GM23248 (cell line): ENCODE results near the gene RSF1. TPM values are rescaled to one million over a fixed set of nuclear protein-coding genes. Genes with fewer than 3 reads are reported as not detected.

Experiments
- DNase-seq: peaks from one replicate; pipeline ENCODE4 v3.0.0-alpha.2; 2015
- H2AFZ ChIP-seq: fragments of 200-600 bp; sonication (generic); 2 replicates; pipeline ENCODE4 v1.6.1; 2016; ENCODE audit warnings: antibody characterized with exemption
- H3F3A ChIP-seq: fragments of 200-600 bp; sonication (generic); 2 replicates; pipeline ENCODE4 v1.6.1; 2016; ENCODE audit warnings: mild to moderate bottlenecking, antibody characterized with exemption, mixed run types; ENCODE audit not compliant: insufficient read depth
- H3K27ac ChIP-seq: fragments of 200-600 bp; sonication (generic); 2 replicates; pipeline ENCODE4 v1.5.1; 2016; ENCODE audit warnings: mild to moderate bottlenecking
- H3K27me3 ChIP-seq: fragments of 200-600 bp; sonication (generic); replicated peaks from 2 replicates; pipeline ENCODE4 v1.6.1; 2016; ENCODE audit warnings: mild to moderate bottlenecking; ENCODE audit not compliant: insufficient read depth
- H3K36me3 ChIP-seq: fragments of 200-600 bp; sonication (generic); 2 replicates; pipeline ENCODE4 v1.6.1; 2016; ENCODE audit warnings: low read depth, mild to moderate bottlenecking
- H3K4me1 ChIP-seq: fragments of 200-600 bp; sonication (generic); 2 replicates; pipeline ENCODE4 v1.6.1; 2016; ENCODE audit warnings: mild to moderate bottlenecking; ENCODE audit not compliant: insufficient read depth
- H3K4me2 ChIP-seq: fragments of 200-600 bp; sonication (generic); one replicate; pipeline ENCODE4 v1.6.1; 2016; ENCODE audit warnings: mild to moderate bottlenecking; ENCODE audit not compliant: unreplicated experiment
- H3K4me3 ChIP-seq: fragments of 200-600 bp; sonication (generic); 2 replicates; pipeline ENCODE4 v1.5.1; 2016; ENCODE audit warnings: mild to moderate bottlenecking
- H3K79me2 ChIP-seq: fragments of 200-600 bp; sonication (generic); 2 replicates; pipeline ENCODE4 v1.6.1; 2016; ENCODE audit warnings: mild to moderate bottlenecking; ENCODE audit not compliant: insufficient read depth
- H3K9ac ChIP-seq: fragments of 200-600 bp; sonication (generic); 2 replicates; pipeline ENCODE4 v1.6.1; 2016; ENCODE audit warnings: mild to moderate bottlenecking
- H3K9me2 ChIP-seq: fragments of 200-600 bp; sonication (generic); 2 replicates; pipeline ENCODE4 v1.6.1; 2016; ENCODE audit warnings: mixed run types, mild to moderate bottlenecking, moderate library complexity; ENCODE audit not compliant: insufficient read depth
- H3K9me3 ChIP-seq: fragments of 200-600 bp; sonication (generic); one replicate; pipeline ENCODE4 v1.6.1; 2017; ENCODE audit warnings: low read depth
- H4K20me1 ChIP-seq: fragments of 200-600 bp; sonication (generic); 2 replicates; pipeline ENCODE4 v1.6.0; 2016; ENCODE audit not compliant: insufficient read depth
- EZH2 ChIP-seq: fragments of 200-600 bp; sonication (generic); IDR thresholded peaks from 2 replicates; pipeline ENCODE4 v1.6.1; 2018; ENCODE audit warnings: antibody characterized with exemption, mild to moderate bottlenecking; ENCODE audit not compliant: insufficient read depth, poor library complexity, severe bottlenecking
- EZH2phosphoT487 ChIP-seq: fragments of 200-600 bp; sonication (generic); IDR thresholded peaks from 2 replicates; pipeline ENCODE4 v1.6.1; 2018; ENCODE audit warnings: antibody characterized with exemption, moderate library complexity, mild to moderate bottlenecking, low read depth; ENCODE audit not compliant: insufficient read depth
- WGBS, 2 experiments: methylation state at CpG; one replicate each; pipeline ENCODE4 v1.1.6; 2015 to 2017; ENCODE audit warnings: low lambda C conversion rate in 2 of 2, low coverage in 1 of 2; ENCODE audit errors: missing lambda C conversion rate in 2 of 2; 5-methylcytosine and 5-hydroxymethylcytosine counted together
- in situ Hi-C: fragments of 300-500 bp; cut with MboI; formaldehyde crosslinking; loops from 2 replicates; pipeline ENCODE4 v1.15.0; 2020
- polyA plus RNA-seq: library from polyadenylated mRNA; unstranded; fragments of >200 nt; fragmentation: Nextera tagmentation; extraction: Ambion mirVana; gene quantifications from 2 replicates; pipeline ENCODE4 v1.2.1, GENCODE V29; 2016
- total RNA-seq: library from RNA; depleted of rRNA; stranded (reverse); fragments of >200 nt; shearing (Covaris generic); gene quantifications from 2 replicates; pipeline ENCODE4 v1.2.3, GENCODE V29; 2014

RSF1 gene
- total and polyA plus RNA-seq, 2 experiments from 2014 or later: 39.0 to 48.2 TPM

GRCh38 chr11:77800449-77800848 lies 20.1 kb downstream of the RSF1 start:
- no peaks in the 10 kb centered on the region for H3K27me3 ChIP-seq
- peaks cover 100% of the 10 kb centered on the region for H3K79me2 ChIP-seq
- H3K4me3 ChIP-seq: no peak overlapping the region
- no peaks in the 10 kb centered on the region for H3K36me3 ChIP-seq
- in situ Hi-C loops: no loop called here
- no peaks in the 10 kb centered on the region for H3K9me2 ChIP-seq
- H3K4me1 ChIP-seq: peaks cover 12% of the 10 kb centered on the region
- H3K9ac ChIP-seq: no peak overlapping the region
- no peak overlapping the region for H3K4me2 ChIP-seq
- H4K20me1 ChIP-seq: peaks cover 21% of the 10 kb centered on the region; the same call in 1 of the 2 replicates
- peaks cover 8% of the 10 kb centered on the region; the same call in 1 of the 2 replicates for H3F3A ChIP-seq
- H3K9me3 ChIP-seq: no peaks in the 10 kb centered on the region
- H2AFZ ChIP-seq: no peak overlapping the region
- H3K27ac ChIP-seq: no peak overlapping the region
- TF ChIP-seq EZH2 (no peak), EZH2phosphoT487 (no peak)
- no peak for DNase-seq

- Histone ChIP-seq H3K4me3 (no peak overlapping the region), H4K20me1 (peaks cover 31% of the 10 kb centered on the region; the same call in 1 of the 2 replicates), H3F3A (peaks cover 12% of the 10 kb centered on the region; the same call in 1 of the 2 replicates), H3K27ac (peak overlapping the region; percentile 38), H3K36me3 (no peaks in the 10 kb centered on the region), H3K9me3 (no peaks in the 10 kb centered on the region), H3K4me2 (peak overlapping the region; percentile 6), H3K9me2 (no peaks in the 10 kb centered on the region), H3K4me1 (peaks cover 12% of the 10 kb centered on the region), H2AFZ (no peak overlapping the region), H3K27me3 (no peaks in the 10 kb centered on the region), H3K79me2 (peaks cover 100% of the 10 kb centered on the region), H3K9ac (no peak overlapping the region)
- in situ Hi-C loops: no loop called here
- 18 to 29% methylated on average over 3 of the region's 3 CpGs for WGBS, 2 experiments
- DNase-seq: peak; percentile 56
- TF ChIP-seq EZH2 (no peak), EZH2phosphoT487 (no peak)
These were observed 21.2 kb downstream of the RSF1 start for GRCh38 chr11:77799338-77799737.

- Histone ChIP-seq H3K27ac (no peak overlapping the region), H3K4me3 (no peak overlapping the region), H3K36me3 (no peaks in the 10 kb centered on the region), H3K27me3 (no peaks in the 10 kb centered on the region), H3K79me2 (peaks cover 100% of the 10 kb centered on the region), H3K9me3 (no peaks in the 10 kb centered on the region), H3K4me1 (peaks cover 2% of the 10 kb centered on the region; the same call in 1 of the 2 replicates), H3K4me2 (no peak overlapping the region), H2AFZ (no peak overlapping the region), H3K9ac (no peak overlapping the region), H3F3A (0 out of 2 replicates have a peak, but pooled peaks cover 4% of the 10 kb centered on the region), H3K9me2 (no peaks in the 10 kb centered on the region), H4K20me1 (peaks cover 48% of the 10 kb centered on the region; the same call in 1 of the 2 replicates)
- no peak for TF ChIP-seq EZH2
- no peak for TF ChIP-seq EZH2phosphoT487
- in situ Hi-C loops: no loop called here
- WGBS, 2 experiments: 96 to 100% methylated on average over 2 of the region's 2 CpGs
- DNase-seq: no peak
These were observed 26.6 kb downstream of the RSF1 start for GRCh38 chr11:77793972-77794371.

- H3K9me3 ChIP-seq: no peaks in the 10 kb centered on the region
- no peaks in the 10 kb centered on the region for H3K9me2 ChIP-seq
- H2AFZ ChIP-seq: no peak overlapping the region
- no peak overlapping the region for H3K4me3 ChIP-seq
- peaks cover 41% of the 10 kb centered on the region; the same call in 1 of the 2 replicates for H4K20me1 ChIP-seq
- no peak overlapping the region for H3K9ac ChIP-seq
- no peaks in the 10 kb centered on the region for H3K36me3 ChIP-seq
- peaks cover 100% of the 10 kb centered on the region for H3K79me2 ChIP-seq
- no peaks in the 10 kb centered on the region for H3K27me3 ChIP-seq
- H3F3A ChIP-seq: 0 out of 2 replicates have a peak, but pooled peaks cover 4% of the 10 kb centered on the region
- no peak overlapping the region for H3K27ac ChIP-seq
- 98 to 99% methylated on average over 4 of the region's 4 CpGs for WGBS, 2 experiments
- no peak for DNase-seq
- TF ChIP-seq EZH2 (no peak), EZH2phosphoT487 (no peak)
- H3K4me2 ChIP-seq: no peak overlapping the region
- no peaks in the 10 kb centered on the region for H3K4me1 ChIP-seq
- in situ Hi-C loops: no loop called here
These were observed 29.2 kb downstream of the RSF1 start for GRCh38 chr11:77791301-77791700.
